Heart left ventricle (tissue), 13 donors: ENCODE measurements around the gene LMF2.

Experiments used
- CTCF ChIP-seq, 12 donors: fragments of 200-600 bp; sonication (generic) in 4 of 12; IDR thresholded peaks; one replicate each; pipeline versions ENCODE4 v1.5.0 to v1.8.0; 2018 to 2022; ENCODE audit warnings: antibody characterized with exemption in 12 of 12, mild to moderate bottlenecking in 5 of 12
- POLR2A ChIP-seq, 2 donors: fragments of 450-650 bp; IDR thresholded peaks; one replicate each; pipeline ENCODE4 v1.6.1; 2017; ENCODE audit warnings: antibody characterized with exemption in 2 of 2, mild to moderate bottlenecking in 2 of 2, moderate library complexity in 2 of 2
- donor health status: ischemic (EF 13 %, LVEDD 7.1; RV severe dilation, severe dysfunction).
- donor health status: DM: no; HTN: yes; CAD: no.
- donor health status: DM: no; HTN: no; CAD: no.
- donor health status: ischemic (EF 25% LVEDD 6.9; RV normal size, moderate dysfunction).
- donor health status: ischemic (EF 25% LVEDD 5.7; RV mildly dilated, moderate dysfunction).
- donor health status: ischemic (EF 35%, LVEDD 5.7; RV mildly dilated, moderate dysfunction).
- donor health status: nonischemic (EF 11% LVEDD 7.7; RV severe dilation, severe dysfunction).
- donor health status: DM: yes; HTN: yes; CAD: no.
- donor health status: PGD.
- donor health status: ischemic (EF 29% LVEDD 5.4; RV normal size, mild dysfunction).
- donor health status: nonischemic (EF 23%, LVEDD 6.1; RV moderate dilation, normal function).

GRCh38 chr22:50456026-50456425, 51.5 kb downstream of the LMF2 start:
- TF ChIP-seq POLR2A (IDR thresholded peaks at IDR 0.05), result no peak
- no peak for TF ChIP-seq CTCF (IDR thresholded peaks at IDR 0.05)
